WERI-Rb-1 (cell line): ENCODE measurements around the gene PNMA6E.
A peak's percentile ranks its signal among the peaks of the same experiment; 100 is the strongest.

ENCODE experiments used
- DNase-seq: peaks from one replicate; pipeline ENCODE4 v3.0.0-alpha.2; 2020
- H3K27ac ChIP-seq: fragments of 250-450 bp; sonication (Bioruptor Pico); 2 replicates; pipeline ENCODE4 v1.5.1; 2020; ENCODE audit warnings: mild to moderate bottlenecking, moderate library complexity
- H3K27me3 ChIP-seq: fragments of 250-450 bp; sonication (Bioruptor Pico); 2 replicates; pipeline ENCODE4 v1.5.1; 2021; ENCODE audit warnings: mild to moderate bottlenecking, low read depth, moderate library complexity; ENCODE audit not compliant: insufficient read depth, severe bottlenecking
- H3K36me3 ChIP-seq: fragments of 250-450 bp; sonication (Bioruptor Pico); 2 replicates; pipeline ENCODE4 v1.5.1; 2020; ENCODE audit warnings: mild to moderate bottlenecking, moderate library complexity
- H3K4me3 ChIP-seq: 2 replicates; pipeline ENCODE4 v1.5.1; 2011; ENCODE audit warnings: low read depth, mild to moderate bottlenecking, control low read depth, low read length
- H3K9me3 ChIP-seq: fragments of 250-450 bp; sonication (Bioruptor Pico); 2 replicates; pipeline ENCODE4 v1.5.1; 2021; ENCODE audit warnings: mild to moderate bottlenecking, moderate library complexity; ENCODE audit not compliant: severe bottlenecking
- TF ChIP-seq, protein P1 (sequence below): IDR thresholded peaks from 2 replicates; pipeline ENCODE4 v1.5.1; 2011; ENCODE audit warnings: low read depth, mild to moderate bottlenecking, control low read depth, inconsistent platforms, low read length

The PNMA6E gene

GRCh38 chrX:153420851-153421599 is 19.9 kb upstream of the PNMA6E start:
- peaks cover 34% of the 10 kb centered on the region for H3K27me3 ChIP-seq
- no peaks in the 10 kb centered on the region for H3K36me3 ChIP-seq
- TF ChIP-seq, protein P1, sequence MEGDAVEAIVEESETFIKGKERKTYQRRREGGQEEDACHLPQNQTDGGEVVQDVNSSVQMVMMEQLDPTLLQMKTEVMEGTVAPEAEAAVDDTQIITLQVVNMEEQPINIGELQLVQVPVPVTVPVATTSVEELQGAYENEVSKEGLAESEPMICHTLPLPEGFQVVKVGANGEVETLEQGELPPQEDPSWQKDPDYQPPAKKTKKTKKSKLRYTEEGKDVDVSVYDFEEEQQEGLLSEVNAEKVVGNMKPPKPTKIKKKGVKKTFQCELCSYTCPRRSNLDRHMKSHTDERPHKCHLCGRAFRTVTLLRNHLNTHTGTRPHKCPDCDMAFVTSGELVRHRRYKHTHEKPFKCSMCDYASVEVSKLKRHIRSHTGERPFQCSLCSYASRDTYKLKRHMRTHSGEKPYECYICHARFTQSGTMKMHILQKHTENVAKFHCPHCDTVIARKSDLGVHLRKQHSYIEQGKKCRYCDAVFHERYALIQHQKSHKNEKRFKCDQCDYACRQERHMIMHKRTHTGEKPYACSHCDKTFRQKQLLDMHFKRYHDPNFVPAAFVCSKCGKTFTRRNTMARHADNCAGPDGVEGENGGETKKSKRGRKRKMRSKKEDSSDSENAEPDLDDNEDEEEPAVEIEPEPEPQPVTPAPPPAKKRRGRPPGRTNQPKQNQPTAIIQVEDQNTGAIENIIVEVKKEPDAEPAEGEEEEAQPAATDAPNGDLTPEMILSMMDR, result no peak
- no peak for DNase-seq
- no peak overlapping the region for H3K4me3 ChIP-seq
- no peaks in the 10 kb centered on the region for H3K9me3 ChIP-seq
- no peak overlapping the region for H3K27ac ChIP-seq

DNA sequence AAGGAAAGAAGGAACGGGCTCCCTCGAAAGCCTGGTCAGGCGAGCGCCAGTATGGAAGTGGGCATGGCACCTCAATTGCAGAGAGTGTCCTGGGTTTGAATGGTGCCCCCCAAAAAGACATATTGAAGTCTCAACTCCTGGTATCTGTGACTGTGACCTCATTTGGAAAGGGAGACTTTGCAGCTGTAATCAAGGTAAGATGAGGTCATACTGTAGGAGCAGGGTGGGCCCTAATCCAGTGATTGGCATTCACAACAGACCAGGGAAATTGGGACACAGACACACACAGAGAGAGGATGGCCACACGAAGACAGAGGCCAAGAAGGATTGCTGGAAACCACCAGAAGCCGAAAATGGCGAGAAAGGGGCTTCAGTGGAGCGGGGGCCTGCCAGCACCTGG is 16.5 kb upstream of the PNMA6E start:
- no peak for DNase-seq
- no peak overlapping the region for H3K4me3 ChIP-seq
- no peaks in the 10 kb centered on the region for H3K36me3 ChIP-seq
- no peak overlapping the region for H3K27ac ChIP-seq
- no peaks in the 10 kb centered on the region for H3K9me3 ChIP-seq
- TF ChIP-seq, protein P1, result no peak
- H3K27me3 ChIP-seq, result peaks cover 29% of the 10 kb centered on the region

- TF ChIP-seq, protein P1, result no peak
- Histone ChIP-seq H3K27ac (no peak overlapping the region), H3K27me3 (peaks cover 36% of the 10 kb centered on the region), H3K4me3 (no peak overlapping the region), H3K36me3 (no peaks in the 10 kb centered on the region), H3K9me3 (no peaks in the 10 kb centered on the region)
- DNase-seq, result peak; percentile 51
Observed at GRCh38 chrX:153416781-153417450, 15.8 kb upstream of the PNMA6E start.

GRCh38 chrX:153414856-153415510 is 13.8 kb upstream of the PNMA6E start:
- Histone ChIP-seq H3K9me3 (no peaks in the 10 kb centered on the region), H3K4me3 (no peak overlapping the region), H3K36me3 (no peaks in the 10 kb centered on the region), H3K27ac (no peak overlapping the region), H3K27me3 (peaks cover 49% of the 10 kb centered on the region)
- TF ChIP-seq, protein P1, result no peak
- no peak for DNase-seq

GRCh38 chrX:153413731-153414130 is 12.6 kb upstream of the PNMA6E start:
- TF ChIP-seq, protein P1, result no peak
- H3K27me3 ChIP-seq, result peaks cover 51% of the 10 kb centered on the region
- no peak for DNase-seq
- no peaks in the 10 kb centered on the region for H3K36me3 ChIP-seq
- no peaks in the 10 kb centered on the region for H3K9me3 ChIP-seq
- H3K4me3 ChIP-seq, result no peak overlapping the region
- H3K27ac ChIP-seq, result no peak overlapping the region
